ENCODE data around the gene TRPT1. TPM values are rescaled to one million over a fixed set of nuclear protein-coding genes. Genes with fewer than 3 reads are reported as not detected.

The TRPT1 gene
- total and polyA plus RNA-seq, 2 experiments from 2014 or later = 36.9 to 52.2 TPM

- no peak for TF ChIP-seq CTCF (conservative IDR thresholded peaks at IDR 0.05; ENCODE audit: low read depth in 2 of 2)
- TF ChIP-seq JUNB (IDR thresholded peaks at IDR 0.05; ENCODE audit: unreplicated experiment) = no peak
- TF ChIP-seq STAT1 (IDR thresholded peaks at IDR 0.05; ENCODE audit: unreplicated experiment) = no peak
- no peak for TF ChIP-seq NANOG (IDR thresholded peaks at IDR 0.05; ENCODE audit: borderline replicate concordance)
- TF ChIP-seq POLR2AphosphoS5 (IDR thresholded peaks at IDR 0.05; ENCODE audit: low read depth) = no peak
- no peak for TF ChIP-seq EZH2 (IDR thresholded peaks at IDR 0.05; ENCODE audit: low read depth, unreplicated experiment)
- no peak for TF ChIP-seq ZNF462 (CRISPR knock-in tag; IDR thresholded peaks at IDR 0.05)
- no peak for TF ChIP-seq EZH2phosphoT487 (IDR thresholded peaks at IDR 0.05; ENCODE audit: unreplicated experiment)
- no peak for TF ChIP-seq CREB1 (CRISPR knock-in tag; IDR thresholded peaks at IDR 0.05; ENCODE audit: low read depth)
These were observed 6.2 kb downstream of the TRPT1 start (continued) for GRCh38 chr11:64219755-64220154.

- no peak overlapping the region for H3K4me3 Mint-ChIP-seq
- no peak overlapping the region for H3K27ac Mint-ChIP-seq
- Histone ChIP-seq H3K79me2 (replicated peaks; ENCODE audit: insufficient read depth) (no peaks in the 10 kb centered on the region), H3K27ac (ENCODE audit: low read depth) (no peak overlapping the region), H3K4me1 (ENCODE audit: insufficient read depth) (no peaks in the 10 kb centered on the region), H3K9me2 (ENCODE audit: insufficient read depth) (no peaks in the 10 kb centered on the region), H3K27me3 (ENCODE audit: insufficient read depth) (no peaks in the 10 kb centered on the region), H3K36me3 (ENCODE audit: insufficient read depth) (peaks cover 4% of the 10 kb centered on the region; the same call in 1 of the 2 replicates), H4K20me1 (replicated peaks; ENCODE audit: insufficient read depth) (no peaks in the 10 kb centered on the region), H3K4me3 (no peak overlapping the region), H3K4me2 (no peak overlapping the region), H2AFZ (no peak overlapping the region), H3F3A (replicated peaks; ENCODE audit: low read depth) (0 out of 2 replicates have a peak, but pooled peaks cover 3% of the 10 kb centered on the region)
- DNase-seq (ENCODE audit: low spot score) (no peak), ATAC-seq (no peak)
- H3K4me1 Mint-ChIP-seq = peaks cover 4% of the 10 kb centered on the region; the same call in 1 of the 3 replicates
- H3K36me3 Mint-ChIP-seq (ENCODE audit: low read depth) = peaks cover 11% of the 10 kb centered on the region; the same call in 2 of the 3 replicates
- H3K27me3 Mint-ChIP-seq (ENCODE audit: insufficient read depth, low read depth, poor library complexity) = peaks cover 5% of the 10 kb centered on the region
- no peaks in the 10 kb centered on the region for H3K9me3 Mint-ChIP-seq
- no peak for TF ChIP-seq EZH2phosphoT487 (IDR thresholded peaks at IDR 0.05; ENCODE audit: unreplicated experiment)
- no peak for TF ChIP-seq STAT1 (IDR thresholded peaks at IDR 0.05; ENCODE audit: unreplicated experiment)
- TF ChIP-seq ZNF462 (CRISPR knock-in tag; IDR thresholded peaks at IDR 0.05) = no peak
These were observed 6.7 kb downstream of the TRPT1 start for GRCh38 chr11:64219354-64219684.
